GM13976 (cell line): ENCODE measurements around the gene ATP10B.

Experiments
- DNase-seq: peaks from one replicate; pipeline ENCODE4 v3.0.0; 2012; ENCODE audit warnings: low spot score
- CTCF ChIP-seq: IDR thresholded peaks from 2 replicates; pipeline ENCODE4 v1.5.1; 2012; ENCODE audit warnings: borderline replicate concordance, mild to moderate bottlenecking; ENCODE audit not compliant: insufficient read depth; ENCODE audit errors: extremely low read depth, missing control alignments, control extremely low read depth
- in situ Hi-C: fragments of 300-500 bp; cut with MboI; formaldehyde crosslinking; loops from one replicate; pipeline ENCODE4 v1.12.0; 2022; ENCODE audit warnings: low sequenced_read_pairs, mixed read lengths, inconsistent platforms; ENCODE audit not compliant: unreplicated experiment

ATP10B gene

GRCh38 chr5:160697281-160697680 lies 154.7 kb downstream of the ATP10B start:
- no peak for DNase-seq

GRCh38 chr5:160694896-160695295 lies 157.1 kb downstream of the ATP10B start:
- TF ChIP-seq CTCF: no peak
- in situ Hi-C loops: no loop called here
- DNase-seq: no peak

More at GRCh38 chr5:160697281-160697680, 154.7 kb downstream of the ATP10B start:
- no peak for TF ChIP-seq CTCF
- in situ Hi-C loops: no loop called here

GRCh38 chr5:160693831-160694465 lies 158.1 kb downstream of the ATP10B start:
- no peak for TF ChIP-seq CTCF
- in situ Hi-C loops: no loop called here
- no peak for DNase-seq

GRCh38 chr5:160692271-160692670 lies 159.7 kb downstream of the ATP10B start:
- no peak for TF ChIP-seq CTCF
- in situ Hi-C loops: no loop called here
- DNase-seq: no peak

- DNase-seq: peak; percentile 43
- peak; percentile 19 for TF ChIP-seq CTCF
- in situ Hi-C loops: no loop called here
These were observed 166.3 kb downstream of the ATP10B start for GRCh38 chr5:160685695-160686094.

- no peak for DNase-seq
- in situ Hi-C loops: no loop called here
- no peak for TF ChIP-seq CTCF
These were observed 166.8 kb downstream of the ATP10B start for GRCh38 chr5:160685219-160685618.
